GM18858 (cell line): ENCODE data around the gene C10orf71.

Source experiments
- ATAC-seq: cut with Tn5 transposase; IDR thresholded peaks from one replicate; pipeline ENCODE4 v1.9.1; 2021; ENCODE audit not compliant: unreplicated experiment

The C10orf71 gene

GRCh38 chr10:49298983-49299815 is at the start of gene C10orf71:
Gene C10orf71, plus strand, starts transcription at chr10:49299170. Its CDS starts 23,376 bp downstream, at chr10:49322546.
- ATAC-seq = no peak

GRCh38 chr10:49252313-49253034 is 46.5 kb upstream of the C10orf71 start:
- ATAC-seq = no peak

GRCh38 chr10:49253340-49253906 is 45.5 kb upstream of the C10orf71 start:
- ATAC-seq = no peak

- no peak for ATAC-seq
Observed at GRCh38 chr10:49254150-49254549, 44.8 kb upstream of the C10orf71 start.

GRCh38 chr10:49254556-49255318 is 44.2 kb upstream of the C10orf71 start:
- ATAC-seq = no peak

- ATAC-seq = no peak
Observed at GRCh38 chr10:49255883-49256282, 43.1 kb upstream of the C10orf71 start.

GRCh38 chr10:49257154-49257553 is 41.8 kb upstream of the C10orf71 start:
- no peak for ATAC-seq

- no peak for ATAC-seq
Observed at GRCh38 chr10:49257626-49258349, 41.2 kb upstream of the C10orf71 start.

GRCh38 chr10:49258350-49258683 is 40.7 kb upstream of the C10orf71 start:
- no peak for ATAC-seq

- ATAC-seq = no peak
Observed at GRCh38 chr10:49260644-49261296, 38.2 kb upstream of the C10orf71 start.

- ATAC-seq = no peak
Observed at GRCh38 chr10:49263591-49263990, 35.4 kb upstream of the C10orf71 start.

GRCh38 chr10:49264177-49264677 is 34.7 kb upstream of the C10orf71 start:
- ATAC-seq = no peak

GRCh38 chr10:49265885-49266284 is 33.1 kb upstream of the C10orf71 start:
- ATAC-seq = no peak

GRCh38 chr10:49268185-49268584 is 30.8 kb upstream of the C10orf71 start:
- ATAC-seq = no peak

GRCh38 chr10:49269523-49269922 is 29.4 kb upstream of the C10orf71 start:
- ATAC-seq = no peak

- no peak for ATAC-seq
Observed at GRCh38 chr10:49270565-49270964, 28.4 kb upstream of the C10orf71 start.

- no peak for ATAC-seq
Observed at GRCh38 chr10:49271346-49271745, 27.6 kb upstream of the C10orf71 start.

- ATAC-seq = no peak
Observed at GRCh38 chr10:49272251-49273081, 26.5 kb upstream of the C10orf71 start.

GRCh38 chr10:49273082-49273465 is 25.9 kb upstream of the C10orf71 start:
- ATAC-seq = no peak
